Liver (tissue), 2 donors: ENCODE results near the gene PSIP1.

Experiments
- CTCF ChIP-seq: fragments of 150-350 bp; IDR thresholded peaks from 2 replicates; pipeline ENCODE4 v1.5.1; 2017; ENCODE audit warnings: improper control_type of control experiment, low read depth, low read length; ENCODE audit not compliant: missing input control
- MAX ChIP-seq: IDR thresholded peaks from 2 replicates; pipeline ENCODE4 v1.6.1; 2016; ENCODE audit warnings: antibody characterized with exemption
- donor health status: healthy.

- TF ChIP-seq CTCF: no peak
- TF ChIP-seq MAX: no peak
Observed at GRCh38 chr9:15498246-15498995, 12.3 kb downstream of the PSIP1 start.
